CD14-positive monocyte (primary cell): ENCODE data around the gene OBSCN. TPM values are rescaled to one million over a fixed set of nuclear protein-coding genes. Genes with fewer than 3 reads are reported as not detected.

ENCODE experiments used
- DNase-seq, 3 donors: peaks; one replicate each; pipeline ENCODE4 v3.0.0-alpha.2; 2011 to 2022
- H2AFZ ChIP-seq: 2 replicates; pipeline ENCODE4 v1.6.0; 2012; ENCODE audit warnings: mild to moderate bottlenecking, low read depth, low read length, inconsistent platforms; ENCODE audit not compliant: insufficient read depth, poor library complexity, severe bottlenecking
- H3K27ac ChIP-seq, 2 donors: 1 replicate in 1 of 2; 2 replicates in 1 of 2; pipeline ENCODE4 v1.5.1; 2012 to 2013; ENCODE audit warnings: low read length in 2 of 2, control low read depth in 1 of 2, inconsistent platforms in 1 of 2, low read depth in 1 of 2, mild to moderate bottlenecking in 1 of 2
- H3K27me3 ChIP-seq, 2 donors: one replicate each; pipeline versions ENCODE4 v1.6.0 to v1.6.1; 2011 to 2013; ENCODE audit warnings: low read length in 2 of 2; ENCODE audit not compliant: control insufficient read depth in 2 of 2, insufficient read depth in 2 of 2
- H3K36me3 ChIP-seq, 2 donors: replicated peaks in 1 of 2; 1 replicate in 1 of 2; 2 replicates in 1 of 2; pipeline versions ENCODE4 v1.5.1 to v1.6.1; 2012 to 2013; ENCODE audit warnings: low read length in 2 of 2, control low read depth in 1 of 2, inconsistent platforms in 1 of 2, mild to moderate bottlenecking in 1 of 2; ENCODE audit not compliant: insufficient read depth in 2 of 2, control insufficient read depth in 1 of 2
- H3K4me1 ChIP-seq, 2 donors: 1 replicate in 1 of 2; 2 replicates in 1 of 2; pipeline versions ENCODE4 v1.5.1 to v1.6.1; 2012 to 2013; ENCODE audit warnings: low read length in 2 of 2, control low read depth in 1 of 2, inconsistent platforms in 1 of 2, mild to moderate bottlenecking in 1 of 2, moderate library complexity in 1 of 2; ENCODE audit not compliant: insufficient read depth in 2 of 2, control insufficient read depth in 1 of 2
- H3K4me2 ChIP-seq: replicated peaks from 2 replicates; pipeline ENCODE3; 2012; ENCODE audit warnings: low read length, moderate library complexity, mild to moderate bottlenecking; ENCODE audit not compliant: poor library complexity, severe bottlenecking; ENCODE audit errors: extremely low read depth
- H3K4me3 ChIP-seq, 3 experiments: fragments of 200-600 bp in 1 of 3; sonication (generic) in 1 of 3; replicated peaks in 1 of 3; 1 replicate in 2 of 3; 2 replicates in 1 of 3; pipeline ENCODE4 v1.5.1; 2011 to 2013; ENCODE audit warnings: low read length in 3 of 3, mild to moderate bottlenecking in 3 of 3, control low read depth in 2 of 3, low read depth in 2 of 3, inconsistent platforms in 1 of 3, moderate library complexity in 1 of 3
- H3K79me2 ChIP-seq: 2 replicates; pipeline ENCODE4 v1.6.0; 2012; ENCODE audit warnings: mild to moderate bottlenecking, control low read depth, inconsistent platforms, low read length, moderate library complexity; ENCODE audit not compliant: insufficient read depth
- H3K9ac ChIP-seq: 2 replicates; pipeline ENCODE4 v1.6.0; 2017; ENCODE audit warnings: low read length, mild to moderate bottlenecking; ENCODE audit not compliant: insufficient read depth, poor library complexity, severe bottlenecking
- H3K9me3 ChIP-seq, 2 donors: replicated peaks in 1 of 2; 1 replicate in 1 of 2; 2 replicates in 1 of 2; pipeline versions ENCODE4 v1.5.1 to v1.6.1; 2012 to 2013; ENCODE audit warnings: low read length in 2 of 2, control low read depth in 1 of 2; ENCODE audit not compliant: control insufficient read depth in 1 of 2, insufficient read depth in 1 of 2
- H4K20me1 ChIP-seq: 2 replicates; pipeline ENCODE4 v1.6.0; 2012; ENCODE audit warnings: mild to moderate bottlenecking, low read length, control low read depth, moderate library complexity; ENCODE audit not compliant: insufficient read depth
- H3K27ac Mint-ChIP-seq, 7 donors: one replicate each; pipeline ENCODE4 v1.8.0; 2020; ENCODE audit warnings: mild to moderate bottlenecking in 7 of 7, mixed read lengths in 7 of 7, moderate library complexity in 6 of 7, inconsistent platforms in 2 of 7
- H3K27me3 Mint-ChIP-seq, 3 donors: one replicate each; pipeline ENCODE4 v1.8.0; 2021 to 2022; ENCODE audit warnings: low read depth in 3 of 3, mild to moderate bottlenecking in 3 of 3, mixed read lengths in 3 of 3, moderate library complexity in 3 of 3, inconsistent platforms in 1 of 3
- H3K36me3 Mint-ChIP-seq, 2 donors: one replicate each; pipeline ENCODE4 v1.8.0; 2020; ENCODE audit warnings: mixed read lengths in 2 of 2, inconsistent platforms in 1 of 2, mild to moderate bottlenecking in 1 of 2
- H3K4me1 Mint-ChIP-seq: one replicate; pipeline ENCODE4 v1.8.0; 2020; ENCODE audit warnings: mild to moderate bottlenecking, mixed read lengths
- H3K4me3 Mint-ChIP-seq, 2 donors: one replicate each; pipeline ENCODE4 v1.8.0; 2020; ENCODE audit warnings: mild to moderate bottlenecking in 2 of 2, mixed read lengths in 2 of 2, moderate library complexity in 1 of 2
- H3K9me3 Mint-ChIP-seq, 7 donors: one replicate each; pipeline ENCODE4 v1.8.0; 2020 to 2022; ENCODE audit warnings: mixed read lengths in 7 of 7, mild to moderate bottlenecking in 6 of 7, moderate library complexity in 6 of 7, inconsistent platforms in 2 of 7
- WGBS: methylation state at CpG from one replicate; pipeline ENCODE4 v1.1.5; 2013; ENCODE audit warnings: missing lambda C conversion rate; ENCODE audit not compliant: insufficient coverage; 5-methylcytosine and 5-hydroxymethylcytosine counted together
- intact Hi-C, 2 donors: fragments of 100-400 bp; cut with micrococcal nuclease; formaldehyde crosslinking; loops; one replicate each; pipeline versions ENCODE4 v1.15.0 to v1.15.1; 2023
- polyA minus RNA-seq: library from RNA; depleted of rRNA, polyadenylated mRNA; stranded (reverse); fragments of >200 nt; gene quantifications from 2 replicates; pipeline ENCODE4 v1.2.3, GENCODE V29; 2012
- polyA plus RNA-seq, 3 donors: library from polyadenylated mRNA; depleted of rRNA in 1 of 3; unstranded in 2 of 3; stranded (reverse) in 1 of 3; fragments of 300-500 nt in 2 of 3; fragments of >200 nt in 1 of 3; fragmentation: Illumina TruSeq in 2 of 3; gene quantifications; 1 replicate in 2 of 3; 2 replicates in 1 of 3; pipeline ENCODE4 v1.2.3, GENCODE V29; 2012 to 2021
- total RNA-seq, 12 experiments: library from RNA in 1 of 12; stranded (reverse) in 1 of 12; fragments of 120-200 nt in 1 of 12; gene quantifications; one replicate each; pipeline ENCODE4 v1.2.4 and lab custom pipeline; 2013 to 2026; ENCODE audit warnings: mixed read lengths in 6 of 12, inconsistent platforms in 1 of 12
- TF ChIP-seq, protein P1 (sequence below): fragments of 200-600 bp; IDR thresholded peaks from one replicate; pipeline ENCODE4 v1.8.0; 2022; ENCODE audit warnings: antibody characterized with exemption, mild to moderate bottlenecking

OBSCN gene, protein sequence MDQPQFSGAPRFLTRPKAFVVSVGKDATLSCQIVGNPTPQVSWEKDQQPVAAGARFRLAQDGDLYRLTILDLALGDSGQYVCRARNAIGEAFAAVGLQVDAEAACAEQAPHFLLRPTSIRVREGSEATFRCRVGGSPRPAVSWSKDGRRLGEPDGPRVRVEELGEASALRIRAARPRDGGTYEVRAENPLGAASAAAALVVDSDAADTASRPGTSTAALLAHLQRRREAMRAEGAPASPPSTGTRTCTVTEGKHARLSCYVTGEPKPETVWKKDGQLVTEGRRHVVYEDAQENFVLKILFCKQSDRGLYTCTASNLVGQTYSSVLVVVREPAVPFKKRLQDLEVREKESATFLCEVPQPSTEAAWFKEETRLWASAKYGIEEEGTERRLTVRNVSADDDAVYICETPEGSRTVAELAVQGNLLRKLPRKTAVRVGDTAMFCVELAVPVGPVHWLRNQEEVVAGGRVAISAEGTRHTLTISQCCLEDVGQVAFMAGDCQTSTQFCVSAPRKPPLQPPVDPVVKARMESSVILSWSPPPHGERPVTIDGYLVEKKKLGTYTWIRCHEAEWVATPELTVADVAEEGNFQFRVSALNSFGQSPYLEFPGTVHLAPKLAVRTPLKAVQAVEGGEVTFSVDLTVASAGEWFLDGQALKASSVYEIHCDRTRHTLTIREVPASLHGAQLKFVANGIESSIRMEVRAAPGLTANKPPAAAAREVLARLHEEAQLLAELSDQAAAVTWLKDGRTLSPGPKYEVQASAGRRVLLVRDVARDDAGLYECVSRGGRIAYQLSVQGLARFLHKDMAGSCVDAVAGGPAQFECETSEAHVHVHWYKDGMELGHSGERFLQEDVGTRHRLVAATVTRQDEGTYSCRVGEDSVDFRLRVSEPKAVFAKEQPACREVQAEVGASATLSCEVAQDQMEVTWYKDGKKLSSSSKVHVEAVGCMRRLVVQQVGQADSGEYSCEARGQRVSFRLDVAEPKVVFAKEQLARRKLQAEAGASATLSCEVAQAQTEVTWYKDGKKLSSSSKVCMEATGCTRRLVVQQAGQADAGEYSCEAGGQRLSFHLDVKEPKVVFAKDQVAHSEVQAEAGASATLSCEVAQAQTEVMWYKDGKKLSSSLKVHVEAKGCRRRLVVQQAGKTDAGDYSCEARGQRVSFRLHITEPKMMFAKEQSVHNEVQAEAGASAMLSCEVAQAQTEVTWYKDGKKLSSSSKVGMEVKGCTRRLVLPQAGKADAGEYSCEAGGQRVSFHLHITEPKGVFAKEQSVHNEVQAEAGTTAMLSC (N-terminal part only)
- 1.2 TPM for total RNA-seq (2013)
- 1 to 10 TPM in 1 of 3 donors, under 1 TPM in 2; 0.57 to 1.5 (median 0.76) TPM for polyA plus RNA-seq
- 2.7 and 3.7 TPM in 2 replicates for polyA minus RNA-seq
- 1.7 to 9.4 (median 2.8) reads per million in 11 experiments for total RNA-seq (lab: John Stamatoyannopoulos, UW)

DNA sequence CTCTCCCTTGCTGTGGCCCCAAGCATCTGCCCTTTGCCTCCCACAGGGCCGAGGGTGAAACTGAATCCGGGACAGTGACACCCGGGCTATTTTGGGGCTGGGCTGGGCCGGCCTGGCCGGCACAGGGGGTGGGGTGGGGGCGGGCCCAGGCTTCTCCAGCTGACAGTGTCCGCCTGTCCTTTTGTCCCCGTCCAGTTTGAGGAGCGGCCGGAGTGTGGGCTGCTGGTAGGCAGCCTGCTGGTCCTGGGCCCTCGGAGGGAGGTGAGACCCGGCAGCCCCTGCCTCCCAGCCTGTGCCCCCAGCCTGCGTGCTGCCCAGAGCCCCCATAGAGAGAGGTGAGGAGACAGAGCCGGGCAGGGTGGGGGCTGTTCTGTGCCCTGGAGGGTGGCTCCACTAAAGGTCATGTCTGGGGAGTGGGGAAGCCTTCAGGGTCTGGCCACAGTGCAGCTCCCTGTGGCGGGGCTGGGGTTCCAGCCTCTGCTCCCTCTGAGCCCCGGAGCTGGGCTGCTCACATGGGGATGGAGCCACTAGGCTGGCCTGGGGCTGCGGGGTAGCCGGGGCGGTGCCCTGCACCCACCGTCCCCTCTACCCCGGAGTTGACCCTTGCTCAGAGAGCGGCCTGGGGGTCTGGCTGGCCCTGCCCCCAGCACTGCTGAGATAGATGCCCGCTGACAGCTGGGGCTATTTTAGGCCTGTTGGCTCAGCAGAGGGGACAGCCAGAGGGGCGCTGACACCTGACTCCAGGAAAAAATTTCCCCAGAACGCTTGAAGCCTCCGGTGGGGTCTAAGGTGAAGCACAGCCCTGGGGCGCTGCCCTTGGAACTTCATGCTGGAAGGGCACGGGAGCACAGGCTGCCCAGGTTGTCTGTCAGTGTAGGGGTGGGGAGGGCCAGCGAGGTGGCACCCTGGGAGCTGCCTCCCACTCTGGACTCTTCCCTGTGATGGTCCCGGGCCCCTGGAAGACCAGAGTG lies at the start of gene OBSCN:
OBSCN (plus strand) TSS at position 194 of the 971 bp plus-strand sequence. CDS start 3,740 bp downstream, outside the sequence.
- Histone ChIP-seq H3K9ac (no peak within 1 kb of the TSS), H3K4me1 (peaks cover 5 to 7% of the 10 kb centered on the region in 2 donors), H3K27me3 (peaks cover 0 to 7% of the 10 kb centered on the region in 2 donors), H3K27ac (no peak within 1 kb of the TSS), H3K9me3 (no peaks in the 10 kb centered on the region), H3K4me3 (no peak within 1 kb of the TSS), H3K4me2 (no peak within 1 kb of the TSS), H2AFZ (no peak within 1 kb of the TSS), H3K79me2 (no peaks in the 10 kb centered on the region), H3K36me3 (no peaks in the 10 kb centered on the region), H4K20me1 (no peaks in the 10 kb centered on the region)
- peaks cover 6 to 15% (median 13%) of the 10 kb centered on the region in 3 donors for H3K27me3 Mint-ChIP-seq
- no peak for DNase-seq
- TF ChIP-seq, protein P1, sequence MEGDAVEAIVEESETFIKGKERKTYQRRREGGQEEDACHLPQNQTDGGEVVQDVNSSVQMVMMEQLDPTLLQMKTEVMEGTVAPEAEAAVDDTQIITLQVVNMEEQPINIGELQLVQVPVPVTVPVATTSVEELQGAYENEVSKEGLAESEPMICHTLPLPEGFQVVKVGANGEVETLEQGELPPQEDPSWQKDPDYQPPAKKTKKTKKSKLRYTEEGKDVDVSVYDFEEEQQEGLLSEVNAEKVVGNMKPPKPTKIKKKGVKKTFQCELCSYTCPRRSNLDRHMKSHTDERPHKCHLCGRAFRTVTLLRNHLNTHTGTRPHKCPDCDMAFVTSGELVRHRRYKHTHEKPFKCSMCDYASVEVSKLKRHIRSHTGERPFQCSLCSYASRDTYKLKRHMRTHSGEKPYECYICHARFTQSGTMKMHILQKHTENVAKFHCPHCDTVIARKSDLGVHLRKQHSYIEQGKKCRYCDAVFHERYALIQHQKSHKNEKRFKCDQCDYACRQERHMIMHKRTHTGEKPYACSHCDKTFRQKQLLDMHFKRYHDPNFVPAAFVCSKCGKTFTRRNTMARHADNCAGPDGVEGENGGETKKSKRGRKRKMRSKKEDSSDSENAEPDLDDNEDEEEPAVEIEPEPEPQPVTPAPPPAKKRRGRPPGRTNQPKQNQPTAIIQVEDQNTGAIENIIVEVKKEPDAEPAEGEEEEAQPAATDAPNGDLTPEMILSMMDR: no peak
- H3K4me3 Mint-ChIP-seq: no peak within 1 kb of the TSS
- H3K27ac Mint-ChIP-seq: no peak within 1 kb of the TSS
- intact Hi-C loops: no loop called here
- H3K36me3 Mint-ChIP-seq: no peaks in the 10 kb centered on the region
- peaks cover 1% of the 10 kb centered on the region for H3K4me1 Mint-ChIP-seq
- H3K9me3 Mint-ChIP-seq: peaks cover 0 to 3% (median 0%) of the 10 kb centered on the region in 7 donors
- WGBS: 66% methylated on average over 24 of the region's 30 CpGs
